ENCODE measurements around the gene F7. TPM values are rescaled to one million over a fixed set of nuclear protein-coding genes. Genes with fewer than 3 reads are reported as not detected.
"Not testable (repeated sequence)": the region's sequence is repeated elsewhere in the genome, so short reads cannot be mapped to it uniquely, and the experiment has no call there.

Gene F7
- total and polyA plus RNA-seq, 2 donors (not counting 1 experiment from before 2014, with no cell fraction given): not detected

DNA sequence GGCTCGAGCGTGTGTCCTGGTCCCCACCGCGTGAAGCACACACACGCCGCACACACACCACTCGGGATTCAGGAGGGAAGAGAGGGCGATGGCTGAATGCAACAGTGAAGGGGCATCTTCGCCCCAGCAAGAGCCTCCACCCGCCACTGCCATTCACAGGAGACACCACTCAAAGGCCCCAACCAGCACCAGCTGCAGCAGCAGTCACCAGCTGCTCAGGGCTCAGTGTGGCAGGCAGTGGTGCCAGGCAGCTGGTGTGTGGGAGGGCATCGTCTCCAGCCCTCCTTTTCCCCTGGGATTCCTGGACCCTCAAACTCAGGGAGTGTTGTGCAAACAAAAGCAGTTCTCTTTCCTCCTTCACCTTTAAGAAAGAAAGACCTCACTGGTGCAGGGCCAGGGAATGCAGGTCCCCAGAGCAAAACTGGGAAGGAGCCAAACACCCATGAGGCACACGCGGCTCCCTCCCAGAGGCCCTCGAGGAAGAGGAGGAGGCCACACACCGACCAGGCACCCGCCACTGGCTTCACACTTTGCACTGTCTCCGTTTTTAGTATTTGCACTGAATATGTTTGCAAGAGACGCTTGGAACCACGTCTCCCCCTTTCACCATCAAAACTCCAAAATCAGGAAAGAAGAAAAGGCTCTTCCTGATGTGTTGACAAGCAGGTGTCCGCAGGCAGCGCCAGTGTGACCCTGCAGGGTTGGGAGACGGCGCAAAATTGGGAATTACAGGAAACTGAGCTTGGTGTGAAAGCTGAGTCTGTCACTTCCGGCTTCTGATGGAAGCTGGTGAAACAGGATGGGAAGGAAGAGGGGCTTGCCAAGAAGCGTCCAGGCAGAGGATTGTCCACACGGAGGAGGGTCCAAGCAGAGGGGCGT lies 26.4 kb upstream of the F7 start:
- Mint-ChIP-seq H3K9me3 (ENCODE audit: insufficient read depth) (no peaks in the 10 kb centered on the region), H3K27me3 (no peaks in the 10 kb centered on the region), H3K4me3 (no peak overlapping the region), H3K27ac (no peak overlapping the region), H3K4me1 (no peaks in the 10 kb centered on the region)
- intact Hi-C loops (cut with micrococcal nuclease): no loop called here
- DNase-seq (no peak), ATAC-seq (ENCODE audit: low read depth) (no peak)
- H3K36me3 ChIP-seq (replicated peaks in 1 of 2; ENCODE audit: control extremely low read depth in 1 of 2, control insufficient read depth in 1 of 2, extremely low read depth in 1 of 2, insufficient read depth in 2 of 2, low read length in 1 of 2): no peaks in the 10 kb centered on the region
- 88% methylated on average over 20 of the region's 27 CpGs for WGBS (ENCODE audit: insufficient coverage)
- ChIA-PET POLR2A (no interaction called here), CTCF (no interaction called here)
- no peaks in the 10 kb centered on the region for H3K4me1 ChIP-seq (ENCODE audit: control insufficient read depth in 2 of 2, insufficient read depth in 2 of 2, low read length in 2 of 2)
- no peak overlapping the region for H3K4me3 ChIP-seq (ENCODE audit: control extremely low read depth in 1 of 5, extremely low read depth in 1 of 5, insufficient read depth in 1 of 5, low read depth in 2 of 5, low read length in 4 of 5)
- H4K20me1 ChIP-seq (ENCODE audit: control insufficient read depth, insufficient read depth, low read length, poor library complexity, severe bottlenecking): no peaks in the 10 kb centered on the region
- no peak overlapping the region for H3K4me2 ChIP-seq (replicated peaks; ENCODE audit: low read depth, low read length, poor library complexity, severe bottlenecking)
- no peak for TF ChIP-seq EZH2 (IDR thresholded peaks at IDR 0.05; ENCODE audit: borderline replicate concordance, insufficient read depth, low read depth, low read length, poor library complexity, severe bottlenecking)
- no peak for TF ChIP-seq CTCF (IDR thresholded peaks at IDR 0.05)
- H2AFZ ChIP-seq (ENCODE audit: insufficient read depth, low read depth, low read length, poor library complexity, severe bottlenecking): no peak overlapping the region
- H3K79me2 ChIP-seq (ENCODE audit: control insufficient read depth, insufficient read depth, low read length): no peaks in the 10 kb centered on the region
- H3K9me3 ChIP-seq (ENCODE audit: control extremely low read depth in 1 of 3, control insufficient read depth in 2 of 3, insufficient read depth in 1 of 3, low read length in 2 of 3): peaks cover 0 to 9% (median 0%) of the 10 kb centered on the region in 3 donors
- H3K9ac ChIP-seq (ENCODE audit: low read length): no peak overlapping the region
- H3K27ac ChIP-seq (ENCODE audit: low read length in 2 of 2): no peak overlapping the region
- no peaks in the 10 kb centered on the region for H3K27me3 ChIP-seq (replicated peaks in 1 of 4; ENCODE audit: control extremely low read depth in 1 of 4, control insufficient read depth in 3 of 4, insufficient read depth in 4 of 4, low read length in 3 of 4)

- H3K9ac ChIP-seq (ENCODE audit: low read length); H3K27me3 Mint-ChIP-seq; H3K4me2 ChIP-seq (replicated peaks; ENCODE audit: low read depth, low read length, poor library complexity, severe bottlenecking); H2AFZ ChIP-seq (ENCODE audit: insufficient read depth, low read depth, low read length, poor library complexity, severe bottlenecking); H3K27ac Mint-ChIP-seq; POLR2A ChIA-PET; H4K20me1 ChIP-seq (ENCODE audit: control insufficient read depth, insufficient read depth, low read length, poor library complexity, severe bottlenecking); intact Hi-C loops (cut with micrococcal nuclease); H3K79me2 ChIP-seq (ENCODE audit: control insufficient read depth, insufficient read depth, low read length); CTCF ChIA-PET; H3K4me3 Mint-ChIP-seq; DNase-seq; H3K27ac ChIP-seq (ENCODE audit: low read length in 2 of 2); ATAC-seq (ENCODE audit: low read depth); H3K9me3 Mint-ChIP-seq (ENCODE audit: insufficient read depth); H3K36me3 ChIP-seq (replicated peaks in 1 of 2; ENCODE audit: control extremely low read depth in 1 of 2, control insufficient read depth in 1 of 2, extremely low read depth in 1 of 2, insufficient read depth in 2 of 2, low read length in 1 of 2); H3K27me3 ChIP-seq (replicated peaks in 1 of 4; ENCODE audit: control extremely low read depth in 1 of 4, control insufficient read depth in 3 of 4, insufficient read depth in 4 of 4, low read length in 3 of 4); H3K4me1 Mint-ChIP-seq; H3K4me1 ChIP-seq (ENCODE audit: control insufficient read depth in 2 of 2, insufficient read depth in 2 of 2, low read length in 2 of 2); H3K4me3 ChIP-seq (ENCODE audit: control extremely low read depth in 1 of 5, extremely low read depth in 1 of 5, insufficient read depth in 1 of 5, low read depth in 2 of 5, low read length in 4 of 5): not testable (repeated sequence)
- peaks cover 0 to 15% (median 0%) of the 10 kb centered on the region in 3 donors for H3K9me3 ChIP-seq (ENCODE audit: control extremely low read depth in 1 of 3, control insufficient read depth in 2 of 3, insufficient read depth in 1 of 3, low read length in 2 of 3)
- 79% methylated on average over 6 of the region's 9 CpGs for WGBS (ENCODE audit: insufficient coverage)
Observed at GRCh38 chr13:113079781-113080080, 25.9 kb upstream of the F7 start.

Measured in B cell (primary cell).